ENCODE data around the gene JARID2. TPM values are rescaled to one million over a fixed set of nuclear protein-coding genes. Genes with fewer than 3 reads are reported as not detected.

Gene JARID2
- total and polyA plus RNA-seq, 2 of the 4 experiments (the other 2 are of a cell fraction), result 9.6 to 12.9 TPM

DNA sequence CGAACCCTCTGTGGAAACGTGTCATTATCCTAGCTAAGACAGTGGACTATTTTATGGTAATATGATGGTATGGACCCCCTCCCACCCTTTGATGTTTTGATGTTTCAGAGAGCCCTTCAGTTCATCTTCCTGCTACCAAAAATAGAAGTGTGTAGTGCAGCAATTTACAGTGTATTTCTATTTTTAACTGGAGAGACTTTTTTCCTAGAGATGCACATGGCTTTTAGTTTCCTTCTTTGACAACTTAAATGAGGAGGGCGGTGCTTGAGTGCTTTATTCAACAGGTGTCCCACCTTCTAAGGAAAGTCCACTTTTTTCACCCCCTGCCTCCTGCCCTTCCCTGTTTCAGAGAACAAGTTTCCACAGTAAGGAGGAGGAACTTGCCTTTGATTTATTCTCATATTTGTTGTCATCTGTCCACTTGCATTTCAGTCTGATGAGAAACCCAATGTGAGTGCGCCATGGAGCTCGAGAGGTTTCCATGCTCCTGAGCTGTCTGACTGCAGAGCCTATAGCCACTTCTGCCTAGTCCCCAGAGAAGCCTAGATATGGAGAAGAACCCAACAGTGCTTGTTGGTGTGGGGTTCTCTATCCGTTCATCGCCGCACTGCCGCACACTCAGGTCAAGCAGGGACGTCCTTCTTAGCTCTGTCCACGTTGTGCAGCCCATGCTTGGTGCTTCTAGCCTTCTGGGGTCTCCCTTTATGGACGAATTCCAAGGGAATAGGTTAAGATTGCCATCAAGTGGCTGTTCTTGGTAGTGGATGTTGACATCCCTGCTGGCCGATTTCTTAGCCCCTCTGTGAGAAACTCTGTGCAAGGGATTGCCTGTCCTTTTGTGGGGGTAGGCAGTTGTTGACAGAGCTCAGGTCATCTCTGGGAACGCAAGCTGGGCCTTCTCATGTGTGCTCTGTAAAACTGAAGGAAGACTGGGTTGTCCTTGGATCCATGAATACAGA, 144.2 kb downstream of the JARID2 start:
- Histone ChIP-seq H3K4me3 (ENCODE audit: insufficient read depth, low read depth, low read length) (no peak overlapping the region), H3K9me1 (ENCODE audit: insufficient read depth, low read length) (peaks cover 16% of the 10 kb centered on the region), H2AK9ac (replicated peaks; ENCODE audit: low read depth, low read length, poor library complexity) (peak overlapping the region; percentile 43), H3K27me3 (ENCODE audit: control insufficient read depth, insufficient read depth, low read length) (no peaks in the 10 kb centered on the region), H3K9ac (ENCODE audit: low read depth, low read length) (no peak overlapping the region), H3K56ac (ENCODE audit: extremely low read depth, insufficient read depth, low read length) (no peak overlapping the region), H2AK5ac (ENCODE audit: low read depth, low read length) (peak overlapping the region; percentile 94), H3K14ac (replicated peaks; ENCODE audit: low read depth, low read length) (peak overlapping the region; percentile 67; the same call in 1 of the 2 replicates), H3K4me2 (ENCODE audit: low read depth, low read length) (no peak overlapping the region), H3K9me3 (ENCODE audit: control insufficient read depth, insufficient read depth, low read length) (no peaks in the 10 kb centered on the region), H2BK20ac (ENCODE audit: low read depth, low read length) (peak overlapping the region; percentile 36; the same call in 1 of the 2 replicates), H3K18ac (ENCODE audit: low read depth, low read length) (no peak overlapping the region), H2BK15ac (ENCODE audit: low read depth, low read length) (no peak overlapping the region; the same call in 2 of the 3 replicates), H2BK120ac (ENCODE audit: low read depth, low read length) (peak overlapping the region; percentile 16; the same call in 1 of the 2 replicates), H2BK5ac (ENCODE audit: low read depth, low read length, poor library complexity, severe bottlenecking) (no peak overlapping the region), H3K36me3 (ENCODE audit: control insufficient read depth, insufficient read depth, low read length) (no peaks in the 10 kb centered on the region), H4K20me1 (ENCODE audit: insufficient read depth, low read length) (peaks cover 87% of the 10 kb centered on the region), H2AFZ (replicated peaks; ENCODE audit: low read length, poor library complexity) (peak overlapping the region; percentile 67), H4K8ac (ENCODE audit: low read depth in 2 of 2, low read length in 2 of 2) (peak overlapping the region in 1 of 2 experiments; percentile 12; a peak in 2 of 4 replicates), H3K4ac (ENCODE audit: low read depth, low read length) (peak overlapping the region; percentile 65), H3K79me1 (ENCODE audit: low read depth in 1 of 2, low read length in 2 of 2) (peaks cover 42 to 83% of the 10 kb centered on the region in 2 experiments), H4K91ac (ENCODE audit: insufficient read depth, low read depth, low read length) (peak overlapping the region; percentile 43; the same call in 1 of the 2 replicates), H4K5ac (ENCODE audit: low read depth, low read length) (no peak overlapping the region), H3K23ac (ENCODE audit: low read depth, low read length) (peak overlapping the region; percentile 82; the same call in 1 of the 2 replicates), H3K4me1 (ENCODE audit: control insufficient read depth, insufficient read depth, low read length) (peaks cover 28% of the 10 kb centered on the region), H3K27ac (ENCODE audit: insufficient read depth, low read length) (no peak overlapping the region)
- no TSS peak for BruUV-seq (replicated peaks)
- ChIA-PET CTCF (interaction anchor here (0.5 to 1.4 kb wide), 6 partner anchors 9 to 128 kb away, joined by 3 to 5 read pairs (median 3); no protein-coding TSS in a partner anchor), POLR2A (ENCODE audit: unreplicated experiment) (no interaction called here)
- TF ChIP-seq SMC3 (IDR thresholded peaks at IDR 0.05; ENCODE audit: low read depth, low read length) (peak; percentile 81), RAD21 (IDR thresholded peaks at IDR 0.05; ENCODE audit: low read length) (peak; percentile 86), CEBPB (IDR thresholded peaks at IDR 0.05; ENCODE audit: low read depth, low read length) (no peak)
- TF ChIP-seq, protein P1, sequence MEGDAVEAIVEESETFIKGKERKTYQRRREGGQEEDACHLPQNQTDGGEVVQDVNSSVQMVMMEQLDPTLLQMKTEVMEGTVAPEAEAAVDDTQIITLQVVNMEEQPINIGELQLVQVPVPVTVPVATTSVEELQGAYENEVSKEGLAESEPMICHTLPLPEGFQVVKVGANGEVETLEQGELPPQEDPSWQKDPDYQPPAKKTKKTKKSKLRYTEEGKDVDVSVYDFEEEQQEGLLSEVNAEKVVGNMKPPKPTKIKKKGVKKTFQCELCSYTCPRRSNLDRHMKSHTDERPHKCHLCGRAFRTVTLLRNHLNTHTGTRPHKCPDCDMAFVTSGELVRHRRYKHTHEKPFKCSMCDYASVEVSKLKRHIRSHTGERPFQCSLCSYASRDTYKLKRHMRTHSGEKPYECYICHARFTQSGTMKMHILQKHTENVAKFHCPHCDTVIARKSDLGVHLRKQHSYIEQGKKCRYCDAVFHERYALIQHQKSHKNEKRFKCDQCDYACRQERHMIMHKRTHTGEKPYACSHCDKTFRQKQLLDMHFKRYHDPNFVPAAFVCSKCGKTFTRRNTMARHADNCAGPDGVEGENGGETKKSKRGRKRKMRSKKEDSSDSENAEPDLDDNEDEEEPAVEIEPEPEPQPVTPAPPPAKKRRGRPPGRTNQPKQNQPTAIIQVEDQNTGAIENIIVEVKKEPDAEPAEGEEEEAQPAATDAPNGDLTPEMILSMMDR (conservative IDR thresholded peaks at IDR 0.05; ENCODE audit: low read depth, low read length), result peak; percentile 69
- ATAC-seq (ENCODE audit: low read depth) (peak; percentile 73), DNase-seq (peak; percentile 66)
- WGBS, 2 experiments (ENCODE audit: extremely low coverage in 2 of 2, insufficient read length in 1 of 2), result 25% methylated on average over 5 of the region's 14 CpGs; no CpG with 5 or more reads in 1 of the 2 experiments
- in situ Hi-C loops (cut with MboI; ENCODE audit: low sequenced_read_pairs) (loop anchor here (10.0 to 25.0 kb wide), 3 partner anchors 135 to 1478 kb away; partner anchors contain the start of gene RNF182), dilution Hi-C loops (cut with HindIII; ENCODE audit: low sequenced_read_pairs, unreplicated experiment) (no loop called here), intact Hi-C loops (cut with micrococcal nuclease) (loop anchor here (1.0 to 2.0 kb wide), 5 partner anchors 31 to 1179 kb away; partner anchors contain the start of gene JARID2)
